ENCODE data around the gene TBX21.
A peak's percentile ranks its signal among the peaks of the same experiment; 100 is the strongest.
"Not testable (repeated sequence)": the region's sequence is repeated elsewhere in the genome, so short reads cannot be mapped to it uniquely, and the experiment has no call there.

The TBX21 gene

GRCh38 chr17:47732399-47733046, 513 bp upstream of the TBX21 start:
- peak; percentile 23 for DNase-seq

- DNase-seq, result peak; percentile 33
These were observed 806 bp downstream of the TBX21 start for GRCh38 chr17:47733674-47734410.

- DNase-seq, result no peak
These were observed 2.1 kb downstream of the TBX21 start for GRCh38 chr17:47735139-47735464.

GRCh38 chr17:47735536-47736011, 2.5 kb downstream of the TBX21 start:
- DNase-seq, result peak; percentile 37

- DNase-seq, result no peak
These were observed 3.8 kb downstream of the TBX21 start for GRCh38 chr17:47736501-47737495.

- no peak for DNase-seq
These were observed 5.1 kb downstream of the TBX21 start for GRCh38 chr17:47738178-47738577.

- DNase-seq, result no peak
These were observed 6.1 kb downstream of the TBX21 start for GRCh38 chr17:47739150-47739549.

- not testable (repeated sequence) for DNase-seq
These were observed 6.9 kb downstream of the TBX21 start for GRCh38 chr17:47739945-47740344.

- no peak for DNase-seq
These were observed 8.2 kb downstream of the TBX21 start for GRCh38 chr17:47741109-47741792.

GRCh38 chr17:47741793-47742145, 8.7 kb downstream of the TBX21 start:
- no peak for DNase-seq

- peak; percentile 77 for DNase-seq
These were observed 9.5 kb downstream of the TBX21 start for GRCh38 chr17:47742319-47743181.

- no peak for DNase-seq
These were observed 11.4 kb downstream of the TBX21 start for GRCh38 chr17:47744168-47745036.

- peak; percentile 30 for DNase-seq
These were observed 12.0 kb downstream of the TBX21 start for GRCh38 chr17:47745037-47745380.

GRCh38 chr17:47751471-47751870, 18.4 kb downstream of the TBX21 start:
- DNase-seq, result no peak

GRCh38 chr17:47757386-47757785, 24.4 kb downstream of the TBX21 start:
- DNase-seq, result no peak

GRCh38 chr17:47760409-47761140, 27.5 kb downstream of the TBX21 start:
- no peak for DNase-seq

- DNase-seq, result no peak
These were observed 29.7 kb downstream of the TBX21 start for GRCh38 chr17:47762728-47763127.

- no peak for DNase-seq
These were observed 31.0 kb downstream of the TBX21 start for GRCh38 chr17:47763913-47764582.

- not testable (repeated sequence) for DNase-seq
These were observed 40.6 kb downstream of the TBX21 start for GRCh38 chr17:47773649-47774048.

- no peak for DNase-seq
These were observed 41.3 kb downstream of the TBX21 start for GRCh38 chr17:47774331-47774730.
